H9 (cell line): ENCODE results near the gene PRKACB. TPM values are rescaled to one million over a fixed set of nuclear protein-coding genes. Genes with fewer than 3 reads are reported as not detected.

ENCODE experiments used
- DNase-seq: peaks from one replicate; pipeline ENCODE4 v3.0.0-alpha.2; 2017
- H2AFZ ChIP-seq: one replicate; pipeline ENCODE4 v1.6.1; 2013; ENCODE audit warnings: mild to moderate bottlenecking, low read length, control low read depth, moderate library complexity
- H2AK5ac ChIP-seq: 2 replicates; pipeline ENCODE4 v1.6.1; 2013; ENCODE audit warnings: low read length, control low read depth, mixed read lengths; ENCODE audit not compliant: insufficient read length
- H2BK120ac ChIP-seq: one replicate; pipeline ENCODE4 v1.6.1; 2013; ENCODE audit warnings: low read depth, mild to moderate bottlenecking, low read length, control low read depth, inconsistent platforms; ENCODE audit not compliant: poor library complexity, severe bottlenecking
- H2BK12ac ChIP-seq: 2 replicates; pipeline ENCODE4 v1.6.1; 2013; ENCODE audit warnings: low read length, control low read depth, mixed read lengths, low read depth; ENCODE audit not compliant: insufficient read length
- H2BK15ac ChIP-seq: 2 replicates; pipeline ENCODE4 v1.6.1; 2013; ENCODE audit warnings: low read depth, low read length, control low read depth
- H2BK20ac ChIP-seq: one replicate; pipeline ENCODE4 v1.6.1; 2013; ENCODE audit warnings: low read depth, mild to moderate bottlenecking, low read length, control low read depth, inconsistent platforms; ENCODE audit not compliant: poor library complexity, severe bottlenecking
- H2BK5ac ChIP-seq: 2 replicates; pipeline ENCODE4 v1.6.1; 2013; ENCODE audit warnings: low read length, control low read depth, mixed read lengths; ENCODE audit not compliant: insufficient read length
- H3K14ac ChIP-seq: 2 replicates; pipeline ENCODE4 v1.6.1; 2013; ENCODE audit warnings: low read length, control low read depth; ENCODE audit not compliant: insufficient read depth
- H3K18ac ChIP-seq: 2 replicates; pipeline ENCODE4 v1.6.1; 2013; ENCODE audit warnings: low read depth, mild to moderate bottlenecking, mixed read lengths, low read length, control low read depth; ENCODE audit not compliant: insufficient read length
- H3K23ac ChIP-seq: 2 replicates; pipeline ENCODE4 v1.6.1; 2013; ENCODE audit warnings: low read length, control low read depth, mixed read lengths, low read depth; ENCODE audit not compliant: insufficient read length
- H3K23me2 ChIP-seq: 2 replicates; pipeline ENCODE4 v1.6.1; 2013; ENCODE audit warnings: low read depth, mild to moderate bottlenecking, mixed read lengths, low read length, control low read depth; ENCODE audit not compliant: insufficient read length, poor library complexity, severe bottlenecking
- H3K27ac ChIP-seq: 2 replicates; pipeline ENCODE4 v1.5.1; 2013; ENCODE audit warnings: low read length, control low read depth, mixed read lengths, low read depth; ENCODE audit not compliant: insufficient read length
- H3K27me3 ChIP-seq: 2 replicates; pipeline ENCODE4 v1.6.1; 2013; ENCODE audit warnings: low read length, control low read depth, inconsistent platforms; ENCODE audit not compliant: insufficient read depth
- H3K4ac ChIP-seq: 2 replicates; pipeline ENCODE4 v1.6.1; 2013; ENCODE audit warnings: low read depth, mild to moderate bottlenecking, control low read depth, inconsistent platforms, low read length, moderate library complexity
- H3K4me1 ChIP-seq: 2 replicates; pipeline ENCODE4 v1.6.1; 2013; ENCODE audit warnings: low read length, control low read depth, inconsistent platforms; ENCODE audit not compliant: insufficient read depth
- H3K4me2 ChIP-seq: 2 replicates; pipeline ENCODE4 v1.6.1; 2013; ENCODE audit warnings: low read length, control low read depth, mixed read lengths; ENCODE audit not compliant: insufficient read length, insufficient read depth
- H3K56ac ChIP-seq: 2 replicates; pipeline ENCODE4 v1.6.1; 2013; ENCODE audit warnings: low read depth, mild to moderate bottlenecking, mixed read lengths, low read length, control low read depth; ENCODE audit not compliant: insufficient read length
- H3K79me1 ChIP-seq: 2 replicates; pipeline ENCODE4 v1.6.1; 2013; ENCODE audit warnings: low read depth, mild to moderate bottlenecking, moderate library complexity, low read length, control low read depth, inconsistent platforms; ENCODE audit not compliant: insufficient read depth, poor library complexity, severe bottlenecking
- H3K79me2 ChIP-seq: 2 replicates; pipeline ENCODE4 v1.6.1; 2013; ENCODE audit warnings: low read length, control low read depth, inconsistent platforms; ENCODE audit not compliant: insufficient read depth
- H3K9ac ChIP-seq: 2 replicates; pipeline ENCODE4 v1.6.1; 2013; ENCODE audit warnings: low read length, control low read depth, mixed read lengths; ENCODE audit not compliant: insufficient read length; ENCODE audit errors: extremely low read depth
- H3K9me3 ChIP-seq: one replicate; pipeline ENCODE4 v1.6.1; 2013; ENCODE audit warnings: low read depth, low read length, inconsistent platforms; ENCODE audit not compliant: control insufficient read depth
- H3T11ph ChIP-seq: one replicate; pipeline ENCODE4 v1.6.1; 2013; ENCODE audit warnings: mild to moderate bottlenecking, low read length, control low read depth, inconsistent platforms
- H4K20me1 ChIP-seq: one replicate; pipeline ENCODE4 v1.6.1; 2013; ENCODE audit not compliant: control insufficient read depth, insufficient read length, insufficient read depth
- H4K5ac ChIP-seq: 2 replicates; pipeline ENCODE4 v1.6.1; 2013; ENCODE audit warnings: low read depth, mild to moderate bottlenecking, mixed read lengths, low read length, control low read depth; ENCODE audit not compliant: insufficient read length
- H4K8ac ChIP-seq: replicated peaks from 2 replicates; pipeline ENCODE4 v1.6.1; 2013; ENCODE audit warnings: low read length, control low read depth, mixed read lengths, low read depth; ENCODE audit not compliant: insufficient read length
- H4K91ac ChIP-seq: 2 replicates; pipeline ENCODE4 v1.6.1; 2013; ENCODE audit warnings: low read depth, mild to moderate bottlenecking, moderate library complexity, mixed read lengths, low read length, control low read depth; ENCODE audit not compliant: insufficient read length
- H3K27ac Mint-ChIP-seq, 3 experiments: 2 replicates in 2 of 3; 3 replicates in 1 of 3; pipeline ENCODE4 v1.8.0; 2020 to 2021; ENCODE audit warnings: mixed read lengths in 3 of 3, mild to moderate bottlenecking in 1 of 3, moderate library complexity in 1 of 3
- H3K27me3 Mint-ChIP-seq: 2 replicates; pipeline ENCODE4 v1.8.0; 2021; ENCODE audit warnings: low read depth, mild to moderate bottlenecking, moderate library complexity, mixed read lengths
- H3K36me3 Mint-ChIP-seq, 3 experiments: 2 replicates in 2 of 3; 3 replicates in 1 of 3; pipeline ENCODE4 v1.8.0; 2020 to 2021; ENCODE audit warnings: low read depth in 3 of 3, mixed read lengths in 3 of 3; ENCODE audit not compliant: insufficient read depth in 1 of 3
- H3K4me1 Mint-ChIP-seq, 2 experiments: 2 replicates each; pipeline ENCODE4 v1.8.0; 2020; ENCODE audit warnings: mixed read lengths in 2 of 2
- H3K4me3 Mint-ChIP-seq, 2 experiments: 2 replicates in 1 of 2; 3 replicates in 1 of 2; pipeline ENCODE4 v1.8.0; 2020 to 2021; ENCODE audit warnings: mild to moderate bottlenecking in 2 of 2, mixed read lengths in 2 of 2, moderate library complexity in 1 of 2
- H3K9me3 Mint-ChIP-seq, 2 experiments: 2 replicates in 1 of 2; 3 replicates in 1 of 2; pipeline ENCODE4 v1.8.0; 2020; ENCODE audit warnings: mild to moderate bottlenecking in 2 of 2, mixed read lengths in 2 of 2, moderate library complexity in 1 of 2
- WGBS: extraction: QIAGEN DNeasy Blood & Tissue Kit; methylation state at CpG from one replicate; pipeline ENCODE4 v1.1.7; 2013; ENCODE audit warnings: missing lambda C conversion rate, low lambda C conversion rate, mixed read lengths; ENCODE audit not compliant: insufficient read length; ENCODE audit errors: extremely low coverage; 5-methylcytosine and 5-hydroxymethylcytosine counted together
- total RNA-seq: library from RNA; stranded (reverse); gene quantifications from 2 replicates; pipeline ENCODE4 v1.2.1, GENCODE V29; 2021
- TF ChIP-seq, protein P1 (sequence below): fragments of 200-600 bp; sonication (generic); conservative IDR thresholded peaks from 3 replicates; pipeline ENCODE4 v1.8.0; 2021; ENCODE audit warnings: antibody characterized with exemption, mild to moderate bottlenecking

The PRKACB gene
- total RNA-seq, 1 experiment from 2014 or later: 20.7 TPM

DNA sequence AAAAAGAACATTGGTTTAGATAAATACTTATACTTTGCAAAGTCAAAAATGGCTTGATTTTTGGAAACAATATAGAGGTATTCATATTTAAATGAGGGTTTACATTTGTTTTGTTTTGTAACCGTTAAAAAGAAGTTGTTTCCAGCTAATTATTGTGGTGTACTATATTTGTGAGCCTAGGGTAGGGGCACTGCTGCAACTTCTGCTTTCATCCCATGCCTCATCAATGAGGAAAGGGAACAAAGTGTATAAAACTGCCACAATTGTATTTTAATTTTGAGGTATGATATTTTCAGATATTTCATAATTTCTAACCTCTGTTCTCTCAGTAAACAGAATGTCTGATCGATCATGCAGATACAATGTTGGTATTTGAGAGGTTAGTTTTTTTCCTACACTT lies 92.2 kb downstream of the PRKACB start:
- Histone ChIP-seq H3K4me1 (no peaks in the 10 kb centered on the region), H3K4me2 (no peak overlapping the region), H3K79me1 (no peaks in the 10 kb centered on the region), H4K20me1 (no peaks in the 10 kb centered on the region), H2AFZ (no peak overlapping the region), H2BK5ac (no peak overlapping the region), H4K8ac (no peak overlapping the region), H2BK120ac (no peak overlapping the region), H3K9ac (no peak overlapping the region), H3K79me2 (no peaks in the 10 kb centered on the region), H2AK5ac (no peak overlapping the region), H3T11ph (no peak overlapping the region), H3K27ac (no peak overlapping the region), H3K14ac (no peak overlapping the region), H3K56ac (no peak overlapping the region), H3K9me3 (peaks cover 6% of the 10 kb centered on the region), H3K23ac (no peak overlapping the region), H3K18ac (no peak overlapping the region), H2BK15ac (no peak overlapping the region), H2BK20ac (no peak overlapping the region), H4K91ac (no peak overlapping the region), H4K5ac (no peak overlapping the region), H3K27me3 (no peaks in the 10 kb centered on the region), H3K23me2 (no peaks in the 10 kb centered on the region), H3K4ac (no peak overlapping the region), H2BK12ac (no peak overlapping the region)
- no CpG with 5 or more reads among the region's 2 CpGs for WGBS
- no peaks in the 10 kb centered on the region for H3K27me3 Mint-ChIP-seq
- no peak for DNase-seq
- no peak overlapping the region for H3K27ac Mint-ChIP-seq
- H3K36me3 Mint-ChIP-seq: peaks cover 18 to 26% (median 22%) of the 10 kb centered on the region in 3 experiments
- peaks cover 17 to 18% of the 10 kb centered on the region in 2 experiments for H3K9me3 Mint-ChIP-seq
- H3K4me1 Mint-ChIP-seq: no peaks in the 10 kb centered on the region
- TF ChIP-seq, protein P1, sequence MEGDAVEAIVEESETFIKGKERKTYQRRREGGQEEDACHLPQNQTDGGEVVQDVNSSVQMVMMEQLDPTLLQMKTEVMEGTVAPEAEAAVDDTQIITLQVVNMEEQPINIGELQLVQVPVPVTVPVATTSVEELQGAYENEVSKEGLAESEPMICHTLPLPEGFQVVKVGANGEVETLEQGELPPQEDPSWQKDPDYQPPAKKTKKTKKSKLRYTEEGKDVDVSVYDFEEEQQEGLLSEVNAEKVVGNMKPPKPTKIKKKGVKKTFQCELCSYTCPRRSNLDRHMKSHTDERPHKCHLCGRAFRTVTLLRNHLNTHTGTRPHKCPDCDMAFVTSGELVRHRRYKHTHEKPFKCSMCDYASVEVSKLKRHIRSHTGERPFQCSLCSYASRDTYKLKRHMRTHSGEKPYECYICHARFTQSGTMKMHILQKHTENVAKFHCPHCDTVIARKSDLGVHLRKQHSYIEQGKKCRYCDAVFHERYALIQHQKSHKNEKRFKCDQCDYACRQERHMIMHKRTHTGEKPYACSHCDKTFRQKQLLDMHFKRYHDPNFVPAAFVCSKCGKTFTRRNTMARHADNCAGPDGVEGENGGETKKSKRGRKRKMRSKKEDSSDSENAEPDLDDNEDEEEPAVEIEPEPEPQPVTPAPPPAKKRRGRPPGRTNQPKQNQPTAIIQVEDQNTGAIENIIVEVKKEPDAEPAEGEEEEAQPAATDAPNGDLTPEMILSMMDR: no peak
- H3K4me3 Mint-ChIP-seq: no peak overlapping the region
